ENCODE results near the gene MEIS2. TPM values are rescaled to one million over a fixed set of nuclear protein-coding genes. Genes with fewer than 3 reads are reported as not detected.

The MEIS2 gene
- total RNA-seq, 1 donor from 2014 or later, result 53.1 TPM

DNA sequence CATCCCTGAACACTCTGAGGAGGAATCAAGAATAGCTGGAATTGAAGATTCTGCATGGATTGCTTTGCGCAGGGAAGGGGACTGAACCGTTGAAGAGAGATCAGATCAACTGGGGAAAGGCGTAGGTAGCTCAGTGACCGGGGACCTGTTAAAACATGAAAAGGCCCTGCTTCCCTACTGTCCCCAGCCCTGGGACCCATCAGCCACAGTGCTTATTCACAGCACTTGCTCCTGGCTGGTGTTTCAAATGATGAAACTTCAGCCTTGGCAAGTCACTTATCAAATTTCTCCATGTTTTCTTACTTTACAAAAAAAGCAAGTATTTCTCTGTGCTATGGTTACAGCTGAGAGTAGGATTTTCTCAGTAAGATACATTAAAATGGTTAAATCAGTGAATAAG lies 199.3 kb downstream of the MEIS2 start:
- no peak for DNase-seq (ENCODE audit: low read depth, low spot score)

- DNase-seq (ENCODE audit: low read depth, low spot score), result no peak
Observed at GRCh38 chr15:36899696-36900095, 200.7 kb downstream of the MEIS2 start.

- DNase-seq (ENCODE audit: low read depth, low spot score), result no peak
Observed at GRCh38 chr15:36898536-36899126, 201.7 kb downstream of the MEIS2 start.

DNA sequence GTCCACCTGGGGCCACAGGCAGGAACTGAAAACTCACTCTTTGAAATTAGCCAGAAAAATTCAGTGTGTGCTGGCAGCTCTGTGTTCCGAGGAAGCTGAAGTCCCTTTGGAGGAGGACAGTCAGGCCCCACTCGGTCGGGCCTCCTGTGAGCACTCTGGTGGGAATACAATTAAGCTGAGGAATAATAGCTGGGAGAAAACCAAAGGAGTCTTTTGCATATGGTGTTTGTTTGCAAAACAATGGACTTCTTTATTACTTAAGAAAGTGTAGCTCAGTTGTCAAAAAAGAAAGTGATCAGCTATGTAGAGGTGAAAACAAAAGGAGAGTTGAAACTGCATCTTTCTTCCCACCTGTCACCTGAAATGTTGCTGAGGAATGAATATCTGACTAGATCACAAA lies 202.5 kb downstream of the MEIS2 start:
- DNase-seq (ENCODE audit: low read depth, low spot score), result no peak

DNA sequence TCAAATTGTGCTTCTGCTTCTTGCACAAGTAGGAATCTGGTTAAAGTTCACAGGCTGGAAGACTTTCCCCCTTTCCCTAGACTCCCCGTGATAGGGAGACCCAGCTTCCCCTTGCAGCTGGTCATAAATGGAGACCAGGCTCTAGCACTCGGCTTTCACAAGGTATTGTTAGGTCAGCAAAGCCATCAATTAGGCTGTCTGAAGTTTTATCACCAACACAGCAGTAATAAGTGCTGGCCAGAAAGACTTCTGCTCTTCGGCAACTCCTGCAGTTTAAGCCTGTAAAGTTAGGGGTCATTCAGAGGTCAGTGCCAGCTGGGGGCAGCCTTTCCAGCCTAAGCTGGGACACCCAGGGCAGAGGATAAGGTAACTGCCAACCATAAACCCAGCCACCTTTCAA lies 203.4 kb downstream of the MEIS2 start:
- DNase-seq (ENCODE audit: low read depth, low spot score), result no peak

DNA sequence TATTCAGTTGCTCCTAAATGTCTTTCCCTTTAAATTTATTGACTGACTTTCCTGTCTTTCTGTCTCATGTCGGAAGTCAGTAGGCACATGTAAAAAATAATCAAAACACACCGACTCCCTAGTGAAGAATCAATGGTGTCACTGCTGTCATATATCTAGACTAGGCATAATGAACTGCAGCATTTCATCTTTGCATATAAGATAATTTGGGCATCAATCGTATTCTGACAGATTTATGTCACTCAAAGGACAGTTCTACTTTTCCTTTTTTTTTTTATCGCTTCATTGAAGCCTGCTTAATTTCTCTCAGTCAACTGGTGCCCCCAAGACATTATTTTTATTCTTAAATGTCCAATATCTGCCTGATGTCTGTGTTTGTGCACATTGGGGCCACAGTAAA lies 206.3 kb downstream of the MEIS2 start:
- no peak for DNase-seq (ENCODE audit: low read depth, low spot score)

- DNase-seq (ENCODE audit: low read depth, low spot score), result no peak
Observed at GRCh38 chr15:36893276-36893675, 207.1 kb downstream of the MEIS2 start.

DNA sequence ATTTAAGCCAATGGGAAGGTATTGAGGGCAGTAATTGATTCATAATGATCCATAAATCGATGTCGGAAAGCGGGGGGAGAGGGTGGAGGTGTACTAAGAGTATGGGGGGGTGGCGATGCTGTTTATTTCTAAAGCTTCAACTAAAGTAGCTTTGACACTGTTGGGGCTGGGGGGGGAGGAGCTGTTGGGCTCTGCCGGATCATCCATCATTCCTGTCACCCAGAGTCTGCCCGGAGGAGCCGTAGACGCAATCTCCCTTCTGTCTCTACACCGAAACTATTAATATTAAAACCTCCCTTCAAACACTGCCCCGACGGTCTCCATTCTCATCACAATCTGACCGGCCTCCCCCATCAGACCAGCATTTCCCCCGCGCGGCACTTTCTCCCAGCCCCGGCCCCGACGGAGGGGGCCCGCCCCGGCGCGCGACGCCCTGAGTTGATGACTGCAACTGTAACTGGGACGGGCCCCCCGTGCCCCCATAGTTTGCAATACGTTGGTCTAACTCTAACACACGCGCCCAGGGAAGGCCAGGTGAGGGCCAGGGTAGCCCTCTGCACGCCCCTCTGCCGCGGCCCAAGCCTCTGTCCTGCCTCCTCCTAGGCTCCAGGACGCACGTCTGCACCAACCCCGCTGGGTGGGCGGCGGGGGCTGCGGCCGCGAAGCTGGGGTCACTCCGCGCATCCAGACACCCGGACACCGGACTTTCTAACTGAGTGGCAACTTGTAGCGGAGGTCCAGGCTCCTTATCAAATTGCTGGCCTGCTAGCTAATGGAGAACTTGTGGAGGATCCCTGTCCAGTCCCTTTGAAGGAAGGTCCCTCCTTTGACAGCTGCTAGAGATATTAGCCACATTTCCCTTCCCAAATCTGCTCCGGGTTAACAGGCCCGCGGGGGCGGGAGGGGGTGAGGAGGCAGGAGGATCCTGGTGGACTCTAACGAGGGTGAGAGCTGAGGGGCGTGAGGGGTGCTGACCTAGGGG lies 212.0 kb downstream of the MEIS2 start:
- no peak for DNase-seq (ENCODE audit: low read depth, low spot score)

DNA sequence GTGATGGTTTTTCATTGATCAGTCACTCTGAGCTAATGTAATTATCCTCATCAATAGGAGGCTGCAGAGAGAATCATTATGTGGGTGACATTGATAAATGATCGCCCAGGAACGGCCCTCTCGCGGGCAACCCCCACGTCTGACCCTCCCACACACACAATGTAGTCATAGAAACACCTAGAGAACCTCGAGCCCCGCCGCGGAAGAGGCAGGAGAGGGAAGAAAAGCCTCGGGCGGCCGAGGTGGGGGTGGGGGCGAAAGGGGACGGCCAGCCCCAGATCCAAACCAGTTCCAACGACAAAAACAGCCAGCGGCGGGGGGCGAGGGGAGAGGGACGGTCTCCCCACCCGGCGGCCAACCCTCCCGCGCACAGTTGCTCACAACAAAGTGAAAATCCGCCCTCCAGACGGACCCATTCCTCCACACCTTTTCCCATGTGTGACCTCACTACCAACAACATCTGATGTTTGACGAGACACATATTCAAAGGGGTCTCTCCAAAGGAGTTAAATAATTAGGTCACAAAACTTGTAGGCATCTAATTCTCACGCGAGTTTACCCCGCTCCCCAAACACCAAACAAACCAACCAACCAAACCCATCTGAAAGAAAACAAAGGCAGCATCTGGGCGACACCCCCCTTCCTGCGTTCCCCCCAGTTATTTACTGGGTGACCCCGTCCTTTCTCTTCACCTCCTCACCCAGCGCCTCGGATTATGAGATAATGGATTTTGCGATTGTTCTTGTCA lies 213.0 kb downstream of the MEIS2 start:
- no peak for DNase-seq (ENCODE audit: low read depth, low spot score)

DNA sequence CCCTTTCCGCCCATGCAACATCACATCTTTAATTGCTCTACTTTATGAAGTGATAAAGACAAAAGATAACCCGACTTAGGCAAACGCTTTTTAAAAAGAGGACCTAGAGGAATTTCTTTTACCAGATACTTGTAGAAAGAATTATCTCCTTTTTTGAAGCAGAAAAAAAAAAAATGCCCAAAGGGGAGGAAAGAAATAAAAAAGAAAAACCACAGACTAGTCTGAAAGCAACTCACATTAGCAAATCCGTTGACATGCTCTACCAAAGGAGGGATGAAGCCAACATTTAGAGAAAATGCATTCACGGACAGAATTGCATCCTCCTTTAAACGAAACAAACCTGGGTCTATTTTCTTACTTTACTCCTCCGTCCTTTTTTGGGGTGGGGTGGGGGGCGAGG lies 213.6 kb downstream of the MEIS2 start:
- DNase-seq (ENCODE audit: low read depth, low spot score), result no peak

DNA sequence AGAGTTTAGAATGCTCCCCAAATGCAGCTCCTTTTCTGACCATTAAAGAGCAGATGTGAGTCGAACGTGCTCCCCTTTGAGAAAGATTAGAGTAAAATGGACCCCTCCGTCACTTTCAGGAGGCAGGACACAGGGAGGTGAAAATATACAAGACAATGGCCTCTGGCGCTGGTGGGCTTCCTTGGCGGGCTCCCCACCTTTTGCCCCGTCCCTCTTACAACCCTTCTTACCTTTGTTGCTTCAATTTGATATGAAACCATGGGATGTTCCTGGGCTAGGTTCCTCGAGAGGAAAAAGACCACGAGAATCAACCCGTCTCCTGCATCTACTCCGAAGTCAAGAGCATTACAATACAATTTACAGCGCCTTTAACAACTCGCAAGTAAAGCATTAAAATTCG lies 214.2 kb downstream of the MEIS2 start:
- no peak for DNase-seq (ENCODE audit: low read depth, low spot score)

DNA sequence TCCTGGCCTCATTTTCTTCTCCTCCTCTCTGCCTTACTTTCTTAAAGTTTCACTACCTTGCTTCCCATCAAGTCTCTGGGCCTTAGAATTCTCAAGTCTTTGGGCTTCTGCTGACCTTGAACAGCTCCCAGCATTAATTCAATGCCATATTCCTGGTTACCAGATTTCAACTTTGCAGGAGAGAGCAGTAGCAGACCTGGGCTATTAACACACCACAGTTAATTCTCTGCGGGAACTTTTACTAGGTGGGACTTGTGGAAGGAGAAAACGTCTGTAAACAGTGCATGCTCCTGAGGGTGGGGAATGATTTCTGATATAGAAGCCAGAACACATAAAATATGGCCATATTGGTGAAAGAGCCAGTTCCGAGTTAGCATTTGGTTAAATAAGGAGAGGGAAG lies 214.6 kb downstream of the MEIS2 start:
- DNase-seq (ENCODE audit: low read depth, low spot score), result no peak

- DNase-seq (ENCODE audit: low read depth, low spot score), result no peak
Observed at GRCh38 chr15:36884936-36885635, 215.3 kb downstream of the MEIS2 start.

DNA sequence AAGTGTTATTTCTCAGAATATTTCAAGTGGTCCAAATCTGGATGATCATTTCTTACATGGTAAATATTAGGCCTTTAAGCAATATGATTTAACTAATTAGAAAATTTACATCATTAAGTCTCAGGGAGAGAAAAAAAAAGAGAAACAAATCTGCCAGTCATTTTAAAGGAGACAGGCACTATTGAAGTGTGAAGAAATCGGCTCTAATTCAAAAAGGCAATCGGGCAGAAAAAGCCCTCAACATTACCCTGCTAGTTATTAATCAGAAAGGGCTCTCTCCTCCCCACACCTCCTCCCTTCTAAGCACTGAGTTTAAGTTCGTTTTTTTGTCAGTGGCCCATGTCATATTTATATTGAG lies 215.9 kb downstream of the MEIS2 start:
- DNase-seq (ENCODE audit: low read depth, low spot score), result no peak

GRCh38 chr15:36883713-36884517 lies 216.4 kb downstream of the MEIS2 start:
- peak; percentile 54 for DNase-seq (ENCODE audit: low read depth, low spot score)

DNA sequence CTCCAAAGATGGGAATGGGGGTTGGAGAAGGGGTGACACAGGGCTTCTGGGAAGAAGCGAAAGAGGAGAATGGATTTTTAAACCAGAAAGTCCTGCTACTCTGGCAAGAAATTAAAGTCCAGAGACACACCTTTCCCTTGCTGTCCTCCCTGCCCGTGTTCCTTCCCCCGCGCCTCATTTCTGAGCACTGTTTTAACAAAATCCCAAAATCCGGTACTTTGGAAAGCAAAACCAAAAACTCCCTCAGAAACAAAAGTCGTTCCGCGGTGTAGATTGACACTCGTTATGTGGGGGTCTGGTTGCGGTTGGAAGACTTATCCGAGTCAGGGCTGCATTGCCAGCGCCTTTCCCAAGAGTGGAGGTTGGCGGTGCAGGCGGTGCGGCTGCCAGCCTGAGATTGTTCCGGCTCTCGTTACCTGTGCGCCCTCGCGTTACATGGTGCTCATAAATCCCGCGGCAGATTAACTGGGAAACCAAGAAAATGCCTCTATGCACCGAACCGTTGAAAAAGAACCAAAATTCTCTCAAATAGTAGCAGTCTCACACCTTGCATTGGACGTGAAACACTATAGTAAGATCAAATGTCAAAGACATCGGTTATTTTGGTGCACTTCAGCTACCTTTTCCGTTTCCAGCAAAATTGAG lies 217.7 kb downstream of the MEIS2 start:
- DNase-seq (ENCODE audit: low read depth, low spot score), result no peak

- DNase-seq (ENCODE audit: low read depth, low spot score), result no peak
Observed at GRCh38 chr15:36882056-36882455, 218.3 kb downstream of the MEIS2 start.

GRCh38 chr15:36881516-36881915 lies 218.8 kb downstream of the MEIS2 start:
- DNase-seq (ENCODE audit: low read depth, low spot score), result no peak

- no peak for DNase-seq (ENCODE audit: low read depth, low spot score)
Observed at GRCh38 chr15:36880913-36881460, 219.4 kb downstream of the MEIS2 start.

All from pulmonary artery endothelial cell (primary cell).